ENCODE data around the gene TEX2.

- no peak for TF ChIP-seq POLR2A (IDR thresholded peaks at IDR 0.05)
- TF ChIP-seq CTCF (IDR thresholded peaks at IDR 0.05) = no peak
- peak in 1 of 4 donors; percentile 17 for TF ChIP-seq POLR2AphosphoS5 (IDR thresholded peaks at IDR 0.05)
Measured at GRCh38 chr17:64148017-64148631, 114.9 kb downstream of the TEX2 start.

Measured in sigmoid colon (tissue), 4 donors.